Keratinocyte (primary cell): ENCODE results near the gene NOVA2. TPM values are rescaled to one million over a fixed set of nuclear protein-coding genes. Genes with fewer than 3 reads are reported as not detected.

Experiments
- DNase-seq: peaks from one replicate; pipeline ENCODE4 v3.0.0-alpha.2; 2011; ENCODE audit warnings: low read depth, missing footprints, low spot score
- FAIRE-seq: peaks from 2 replicates; lab custom pipeline; 2011; peaks lifted over from hg19 to GRCh38; lab: Jason Lieb, UNC
- H2AFZ ChIP-seq: 2 replicates; pipeline ENCODE4 v1.6.0; 2012; ENCODE audit warnings: low read length, control low read depth, inconsistent platforms; ENCODE audit not compliant: control insufficient read depth
- H3K27ac ChIP-seq: 2 replicates; pipeline ENCODE4 v1.5.1; 2011; ENCODE audit warnings: low read length; ENCODE audit not compliant: control insufficient read depth, insufficient read depth
- H3K27me3 ChIP-seq: 3 replicates; pipeline ENCODE4 v1.6.0; 2011; ENCODE audit warnings: low read length; ENCODE audit not compliant: control insufficient read depth, insufficient read depth; ENCODE audit errors: extremely low read depth
- H3K36me3 ChIP-seq, 2 experiments: 2 replicates in 1 of 2; 3 replicates in 1 of 2; pipeline ENCODE4 v1.5.1; 2011; ENCODE audit warnings: low read length in 2 of 2, mild to moderate bottlenecking in 1 of 2; ENCODE audit not compliant: control insufficient read depth in 2 of 2, insufficient read depth in 2 of 2; ENCODE audit errors: extremely low read depth in 1 of 2
- H3K4me1 ChIP-seq: 3 replicates; pipeline ENCODE4 v1.5.1; 2011; ENCODE audit warnings: low read length; ENCODE audit not compliant: control insufficient read depth, insufficient read depth; ENCODE audit errors: extremely low read depth
- H3K4me2 ChIP-seq: 3 replicates; pipeline ENCODE4 v1.6.0; 2011; ENCODE audit warnings: low read depth, low read length; ENCODE audit not compliant: control insufficient read depth, insufficient read depth; ENCODE audit errors: extremely low read depth
- H3K4me3 ChIP-seq, 3 experiments: fragments of 200-600 bp in 1 of 3; sonication (generic) in 1 of 3; 2 replicates in 2 of 3; 3 replicates in 1 of 3; pipeline ENCODE4 v1.5.1; 2011 to 2016; ENCODE audit warnings: low read length in 3 of 3, mild to moderate bottlenecking in 3 of 3, control low read depth in 2 of 3, inconsistent platforms in 1 of 3, low read depth in 1 of 3, mixed read lengths in 1 of 3, mixed run types in 1 of 3, moderate library complexity in 1 of 3; ENCODE audit not compliant: control insufficient read depth in 2 of 3, insufficient read depth in 2 of 3; ENCODE audit errors: extremely low read depth in 1 of 3
- H3K79me2 ChIP-seq: 2 replicates; pipeline ENCODE4 v1.6.0; 2012; ENCODE audit warnings: low read length; ENCODE audit not compliant: control insufficient read depth, insufficient read depth
- H3K9ac ChIP-seq: 3 replicates; pipeline ENCODE4 v1.6.0; 2011; ENCODE audit warnings: low read length; ENCODE audit not compliant: control insufficient read depth, insufficient read depth; ENCODE audit errors: extremely low read depth
- H3K9me1 ChIP-seq: 3 replicates; pipeline ENCODE4 v1.6.0; 2011; ENCODE audit warnings: low read length; ENCODE audit not compliant: control insufficient read depth, insufficient read depth; ENCODE audit errors: extremely low read depth
- H3K9me3 ChIP-seq: 2 replicates; pipeline ENCODE4 v1.5.1; 2012; ENCODE audit warnings: low read depth, low read length; ENCODE audit not compliant: control insufficient read depth
- H4K20me1 ChIP-seq: 3 replicates; pipeline ENCODE4 v1.6.0; 2011; ENCODE audit warnings: low read length; ENCODE audit not compliant: control insufficient read depth, insufficient read depth; ENCODE audit errors: extremely low read depth
- CTCF ChIP-seq, 3 experiments: IDR thresholded peaks in 1 of 3; conservative IDR thresholded peaks in 1 of 3; optimal IDR thresholded peaks in 1 of 3; 2 replicates in 2 of 3; 3 replicates in 1 of 3; pipeline versions ENCODE3 to v1.5.1; 2011; ENCODE audit warnings: low read length in 3 of 3, mild to moderate bottlenecking in 3 of 3, moderate library complexity in 2 of 3, control low read depth in 1 of 3, inconsistent platforms in 1 of 3; ENCODE audit not compliant: insufficient read depth in 2 of 3; ENCODE audit errors: extremely low read depth in 1 of 3
- EZH2 ChIP-seq: IDR thresholded peaks from one replicate; pipeline ENCODE4 v1.6.1; 2012; ENCODE audit warnings: inconsistent platforms, mild to moderate bottlenecking, low read length, moderate library complexity
- dilution Hi-C: fragments of 300-500 bp; cut with MboI; formaldehyde crosslinking; loops from one replicate; pipeline ENCODE4 v1.7.0; 2020; ENCODE audit warnings: low sequenced_read_pairs; ENCODE audit not compliant: extremely low pct_ligation_motif_present
- polyA plus RNA-seq, 5 experiments: library from polyadenylated mRNA; depleted of rRNA in 3 of 5; stranded (reverse) in 3 of 5; stranded (forward) in 1 of 5; unstranded in 1 of 5; fragments of >200 nt; gene quantifications; 1 replicate in 1 of 5; 2 replicates in 3 of 5; 3 replicates in 1 of 5; pipeline versions ENCODE4 v1.2.1 to v1.2.3, GENCODE V29; 2011 to 2012; ENCODE audit warnings: missing spikeins in 2 of 5, low read depth in 1 of 5, low replicate concordance in 1 of 5

The NOVA2 gene
- polyA plus RNA-seq, 1 donor (not counting 4 experiments of a cell fraction or from before 2014, with no cell fraction given), result not detected

- no peak overlapping the region for H3K27ac ChIP-seq
- dilution Hi-C loops, result no loop called here
- no peak overlapping the region for H3K9ac ChIP-seq
- no peaks in the 10 kb centered on the region for H3K4me1 ChIP-seq
- H2AFZ ChIP-seq, result no peak overlapping the region
- no peak overlapping the region for H3K4me2 ChIP-seq
- DNase-seq (no peak), FAIRE-seq (no peak)
- no peaks in the 10 kb centered on the region for H4K20me1 ChIP-seq
- peaks cover 17% of the 10 kb centered on the region for H3K27me3 ChIP-seq
- no peaks in the 10 kb centered on the region for H3K79me2 ChIP-seq
- H3K36me3 ChIP-seq, result no peaks in the 10 kb centered on the region
- H3K4me3 ChIP-seq, result no peak overlapping the region
- TF ChIP-seq CTCF (optimal IDR thresholded peaks at IDR 0.05 in 1 of 3, IDR thresholded peaks at IDR 0.05 in 1 of 3, conservative IDR thresholded peaks at IDR 0.05 in 1 of 3; ENCODE audit: extremely low read depth in 1 of 3, insufficient read depth in 2 of 3, low read length in 3 of 3), result no peak
- no peak for TF ChIP-seq EZH2
- no peaks in the 10 kb centered on the region for H3K9me3 ChIP-seq
- no peaks in the 10 kb centered on the region for H3K9me1 ChIP-seq
Observed at GRCh38 chr19:45978156-45978555, 4.5 kb upstream of the NOVA2 start.

GRCh38 chr19:45976178-45976577 lies 2.5 kb upstream of the NOVA2 start:
- H2AFZ ChIP-seq, result no peak overlapping the region
- peaks cover 31% of the 10 kb centered on the region for H3K27me3 ChIP-seq
- H3K4me1 ChIP-seq, result no peaks in the 10 kb centered on the region
- FAIRE-seq, result no peak
- H4K20me1 ChIP-seq, result no peaks in the 10 kb centered on the region
- no peak overlapping the region for H3K9ac ChIP-seq
- H3K4me2 ChIP-seq, result no peak overlapping the region
- H3K4me3 ChIP-seq, result no peak overlapping the region
- dilution Hi-C loops, result no loop called here
- DNase-seq, result no peak
- no peaks in the 10 kb centered on the region for H3K9me1 ChIP-seq
- TF ChIP-seq CTCF (optimal IDR thresholded peaks at IDR 0.05 in 1 of 3, IDR thresholded peaks at IDR 0.05 in 1 of 3, conservative IDR thresholded peaks at IDR 0.05 in 1 of 3; ENCODE audit: extremely low read depth in 1 of 3, insufficient read depth in 2 of 3, low read length in 3 of 3), result no peak
- no peak for TF ChIP-seq EZH2
- no peaks in the 10 kb centered on the region for H3K36me3 ChIP-seq
- no peak overlapping the region for H3K27ac ChIP-seq
- H3K9me3 ChIP-seq, result no peaks in the 10 kb centered on the region
- no peaks in the 10 kb centered on the region for H3K79me2 ChIP-seq
